ENCODE measurements around the gene KRI1.

KRI1 gene

DNA sequence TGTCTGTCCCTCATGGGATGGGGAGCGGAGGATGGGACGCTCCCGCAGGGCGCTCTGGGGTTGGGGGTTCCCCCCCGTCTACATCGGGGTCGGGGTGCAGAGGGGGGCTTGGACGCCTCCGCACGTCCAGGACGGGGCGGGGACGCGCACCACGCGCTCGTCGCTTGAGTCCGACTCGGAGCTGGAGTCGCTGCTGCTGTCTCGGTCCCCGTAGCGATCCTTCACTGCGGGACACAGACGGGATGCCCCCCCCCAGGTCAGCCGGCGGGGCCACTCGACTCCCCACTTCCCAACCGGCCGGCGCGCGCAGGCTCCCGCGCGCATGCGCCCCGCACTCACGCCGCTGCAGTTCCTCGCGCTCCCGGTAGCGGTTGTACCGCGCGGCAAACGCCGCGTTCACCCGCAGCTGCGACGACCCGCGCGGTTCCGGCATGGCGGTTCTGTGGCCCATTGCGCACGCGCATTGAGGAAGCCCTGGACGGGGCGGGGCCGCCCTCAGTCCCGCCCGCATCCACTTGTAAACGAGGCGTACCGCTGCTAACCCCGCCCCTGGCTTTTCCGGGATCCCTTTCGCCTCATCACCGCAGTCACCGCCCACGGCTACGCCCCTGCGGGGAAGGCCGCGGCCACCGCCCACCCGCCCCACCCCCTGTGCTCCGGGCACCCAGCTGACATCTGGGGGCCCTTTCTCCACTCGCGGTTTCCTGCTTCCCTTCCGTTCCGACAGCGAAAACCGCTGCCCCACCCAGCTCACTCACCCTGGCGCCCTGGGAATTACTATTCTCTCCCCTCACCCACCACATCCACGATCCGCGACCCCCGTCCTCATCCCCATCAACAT lies at the start of gene KRI1:
Gene KRI1, minus strand, starts transcription at position 444 of the 841 bp plus-strand sequence. Its CDS starts 11 bp downstream, at position 433.
- peak; percentile 98 to 99 for DNase-seq

- DNase-seq = no peak
Observed at GRCh38 chr19:10612499-10613119, 46.8 kb upstream of the KRI1 start.

DNA sequence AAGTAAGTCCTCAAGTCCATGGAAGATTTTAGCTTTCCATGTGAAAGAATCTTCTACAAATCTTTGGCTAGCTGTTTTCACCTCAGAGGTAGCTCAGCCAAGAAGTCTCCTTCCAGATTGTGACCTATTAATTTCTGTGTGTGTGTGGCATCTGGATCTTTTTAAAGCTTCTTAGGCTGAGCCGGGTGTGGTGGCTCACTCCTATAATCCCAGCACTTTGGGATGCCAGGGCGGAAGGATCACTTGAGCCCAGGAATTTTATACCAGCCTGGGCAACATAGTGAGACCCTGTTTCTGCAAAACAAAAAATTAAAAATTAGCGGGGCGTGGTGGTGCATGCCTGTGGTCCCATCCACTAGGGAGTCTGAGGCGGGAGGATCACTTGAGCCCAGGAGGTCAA lies 46.1 kb upstream of the KRI1 start:
- DNase-seq = no peak

- DNase-seq = no peak
Observed at GRCh38 chr19:10604460-10604980, 38.7 kb upstream of the KRI1 start.

GRCh38 chr19:10603873-10604459 lies 38.2 kb upstream of the KRI1 start:
- no peak for DNase-seq

- peak; percentile 50 to 51 for DNase-seq
Observed at GRCh38 chr19:10603084-10603872, 37.5 kb upstream of the KRI1 start.

DNA sequence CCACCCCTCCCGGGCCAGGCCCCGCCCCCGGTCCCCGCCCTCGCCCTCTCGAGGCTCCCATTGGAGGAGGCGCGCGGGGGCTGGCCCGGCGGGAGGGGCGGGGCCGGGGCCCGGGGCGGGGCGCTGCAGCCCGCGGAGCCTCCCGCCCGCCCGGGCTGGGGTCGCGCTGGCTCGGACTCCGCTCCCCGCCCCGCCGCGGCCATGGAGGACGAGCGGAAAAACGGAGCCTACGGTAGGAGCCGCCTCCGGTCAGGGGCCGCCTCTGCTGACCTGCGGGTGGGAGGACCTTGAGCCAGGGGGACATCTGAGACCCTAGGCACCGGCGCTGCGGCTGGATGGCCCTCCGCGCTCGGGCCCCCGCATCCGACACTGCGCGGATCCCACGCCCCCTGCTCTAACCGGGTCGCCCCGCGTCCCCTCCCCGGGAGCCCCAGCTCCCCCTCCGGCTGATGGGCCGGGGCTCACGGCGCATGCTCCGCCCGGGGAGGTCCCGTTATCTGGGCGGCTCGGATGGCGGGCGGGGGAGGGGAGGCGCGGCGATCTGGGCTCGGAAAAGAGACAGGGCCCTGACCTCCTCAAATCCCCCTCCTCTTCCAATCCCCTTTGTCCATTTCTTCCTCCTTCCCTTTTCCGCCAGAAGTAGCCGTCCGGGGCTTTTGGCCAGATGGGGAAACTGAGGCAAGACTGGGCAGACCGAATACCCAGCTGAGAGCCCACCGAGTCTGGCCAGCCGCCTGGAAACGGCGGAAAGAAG lies 36.7 kb upstream of the KRI1 start:
- peak; percentile 89 to 93 for DNase-seq

GRCh38 chr19:10601999-10602329 lies 36.2 kb upstream of the KRI1 start:
- DNase-seq = no peak

- DNase-seq = no peak
Observed at GRCh38 chr19:10600149-10600548, 34.3 kb upstream of the KRI1 start.

- DNase-seq = no peak
Observed at GRCh38 chr19:10593820-10594637, 28.2 kb upstream of the KRI1 start.

DNA sequence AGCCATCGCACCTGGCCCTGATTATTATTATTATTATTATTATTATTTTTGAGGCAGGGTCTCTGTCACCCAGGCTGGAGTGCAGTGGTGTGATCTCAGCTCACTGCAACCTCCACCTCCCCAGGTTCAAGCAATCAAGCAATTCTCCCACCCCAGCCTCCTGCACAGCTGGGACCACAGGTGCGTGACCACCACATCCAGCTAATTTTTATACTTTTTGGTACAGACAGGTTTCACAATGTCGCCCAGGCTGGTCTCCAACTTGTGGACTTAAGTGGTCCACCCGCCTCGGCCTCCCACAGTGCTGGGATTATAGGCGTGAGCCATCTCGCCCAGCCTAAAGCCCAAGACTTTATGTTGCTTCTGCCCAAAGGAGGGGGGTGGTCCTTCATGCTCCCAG lies 27.3 kb upstream of the KRI1 start:
- DNase-seq = no peak

DNA sequence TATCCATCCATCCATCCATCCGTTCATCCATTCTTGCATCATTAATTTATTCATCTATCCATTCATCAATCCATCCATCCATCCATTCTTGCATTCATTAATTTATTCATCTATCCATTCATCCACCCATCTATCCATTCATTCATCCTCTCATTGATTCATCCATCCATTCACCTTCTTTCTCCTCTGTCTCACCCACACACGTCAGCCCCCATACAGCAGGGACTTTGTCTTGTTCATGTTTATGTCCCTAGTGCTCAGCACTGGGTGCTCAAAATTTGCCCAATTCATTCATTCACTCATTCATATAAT lies 22.0 kb upstream of the KRI1 start:
- DNase-seq = no peak

DNA sequence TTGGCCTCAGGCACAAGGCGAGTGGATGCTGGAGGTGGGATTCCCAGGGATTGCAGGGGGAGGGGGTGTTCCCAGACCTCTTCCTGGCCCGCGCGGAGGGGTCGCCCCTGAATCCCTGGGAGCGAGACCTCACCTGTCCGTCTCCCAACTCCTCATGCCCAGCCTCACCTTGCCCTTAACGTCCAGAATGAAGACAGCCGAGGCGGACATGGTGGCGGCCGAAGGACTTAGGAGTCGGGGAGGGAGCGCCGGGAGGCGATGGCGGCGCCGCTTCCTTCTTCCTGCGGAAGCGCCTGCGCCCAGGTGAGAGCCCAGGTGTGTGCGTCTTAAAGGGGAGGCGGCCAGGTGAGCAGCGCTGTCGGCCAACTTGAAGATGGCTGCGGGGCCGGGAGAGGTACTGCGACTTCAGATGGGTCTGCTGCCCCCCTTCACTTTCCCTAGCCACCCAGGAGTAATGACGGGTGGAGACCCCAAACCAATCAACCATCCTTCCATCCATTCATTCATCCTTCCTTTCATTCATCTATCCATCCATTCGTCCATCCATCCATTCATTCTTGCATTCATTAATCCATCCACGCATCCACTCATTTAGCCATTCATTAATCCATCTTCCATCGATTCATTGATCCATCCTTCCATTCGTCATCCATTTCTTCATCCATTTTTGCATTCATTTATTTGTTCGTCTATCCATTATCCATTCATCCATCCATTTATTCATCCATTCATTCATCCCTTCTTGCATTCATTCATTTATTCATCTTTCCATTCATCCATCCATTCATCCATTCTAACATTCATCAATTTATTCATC lies 21.4 kb upstream of the KRI1 start, which contains the start of gene AP1M2:
Gene AP1M2, minus strand, starts transcription at position 291 of the 817 bp plus-strand sequence. Its CDS starts 81 bp downstream, at position 210.
- DNase-seq = no peak

GRCh38 chr19:10586396-10586795 lies 20.6 kb upstream of the KRI1 start:
- DNase-seq = no peak

- no peak for DNase-seq
Observed at GRCh38 chr19:10583036-10583776, 17.4 kb upstream of the KRI1 start.

DNA sequence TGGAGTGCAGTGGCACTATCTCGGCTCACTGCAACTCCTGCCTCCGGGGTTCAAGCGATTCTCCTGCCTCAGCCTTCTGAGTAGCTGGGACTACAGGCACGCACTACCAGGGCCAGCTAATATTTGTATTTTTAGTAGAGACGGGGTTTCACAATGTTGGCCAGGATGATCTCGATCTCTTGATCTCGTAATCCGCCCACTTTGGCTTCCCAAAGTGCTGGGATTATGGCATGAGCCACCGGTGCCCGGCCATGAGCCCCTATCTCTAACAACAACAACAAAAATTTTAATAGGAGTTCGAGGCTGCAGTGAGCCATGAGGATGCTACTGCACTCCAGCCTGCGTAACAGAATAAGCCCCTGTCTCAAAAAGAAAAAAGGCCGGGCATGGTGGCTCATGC lies 16.3 kb upstream of the KRI1 start:
- no peak for DNase-seq

- peak; percentile 89 to 90 for DNase-seq
Observed at GRCh38 chr19:10580979-10581631, 15.3 kb upstream of the KRI1 start.

DNA sequence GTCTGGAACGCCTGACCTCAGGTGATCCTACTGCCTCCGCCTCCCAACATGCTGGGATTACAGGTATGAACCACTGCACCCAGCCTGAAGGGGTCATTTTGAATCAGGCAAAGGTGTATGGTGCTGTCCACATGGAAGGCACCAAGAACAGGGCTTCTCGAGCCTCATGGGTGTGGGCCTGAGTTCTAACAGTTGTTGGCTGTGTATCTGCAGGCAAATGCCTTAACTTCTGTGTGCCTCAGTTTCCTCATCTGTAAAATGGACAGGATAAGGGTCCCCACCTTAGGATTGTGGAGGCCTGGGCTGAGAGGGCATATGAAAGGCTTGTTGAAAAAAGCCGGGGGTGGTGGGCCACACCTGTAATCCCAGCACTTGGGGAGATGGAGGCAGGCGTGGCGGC lies 12.1 kb upstream of the KRI1 start:
- DNase-seq = no peak

- DNase-seq = no peak
Observed at GRCh38 chr19:10575011-10575716, 9.4 kb upstream of the KRI1 start.

All from stimulated activated CD4-positive, alpha-beta T cell treated with anti-CD3 and anti-CD28 coated beads, Interleukin-2, amount 100 ng/mL, for 48 hours (primary cell).